GM12892 (cell line): ENCODE results near the gene KIF1C.
A peak's percentile ranks its signal among the peaks of the same experiment; 100 is the strongest.

Experiments used
- DNase-seq: peaks from one replicate; pipeline ENCODE4 v3.0.0; 2011; ENCODE audit not compliant: insufficient read length
- FAIRE-seq: peaks from 2 replicates; lab custom pipeline; 2011; peaks lifted over from hg19 to GRCh38; lab: Jason Lieb, UNC
- POLR2A ChIP-seq: IDR thresholded peaks from 2 replicates; pipeline ENCODE4 v1.6.1; 2011; ENCODE audit warnings: low read depth, low read length, control low read depth
- POLR2AphosphoS5 ChIP-seq: IDR thresholded peaks from 2 replicates; pipeline ENCODE4 v1.6.1; 2011; ENCODE audit warnings: low read depth, low read length, control low read depth
- TAF1 ChIP-seq: IDR thresholded peaks from 2 replicates; pipeline ENCODE4 v1.6.1; 2011; ENCODE audit warnings: low read depth, mild to moderate bottlenecking, control low read depth, low read length, borderline replicate concordance

KIF1C gene

GRCh38 chr17:4958102-4958501 lies 39.6 kb upstream of the KIF1C start:
- FAIRE-seq, result no peak
- TF ChIP-seq POLR2AphosphoS5 (no peak), POLR2A (no peak), TAF1 (no peak)
- DNase-seq, result no peak

- DNase-seq, result no peak
- FAIRE-seq, result no peak
- TF ChIP-seq POLR2AphosphoS5 (no peak), POLR2A (no peak), TAF1 (no peak)
Observed at GRCh38 chr17:4959261-4959965, 38.3 kb upstream of the KIF1C start.

- DNase-seq (no peak), FAIRE-seq (no peak)
- TF ChIP-seq POLR2A (no peak), POLR2AphosphoS5 (no peak), TAF1 (no peak)
Observed at GRCh38 chr17:4960279-4960922, 37.3 kb upstream of the KIF1C start.

- TF ChIP-seq TAF1, result no peak
- TF ChIP-seq POLR2AphosphoS5, result no peak
- no peak for TF ChIP-seq POLR2A
- FAIRE-seq, result no peak
- no peak for DNase-seq
Observed at GRCh38 chr17:4965311-4965986, 32.3 kb upstream of the KIF1C start.

- FAIRE-seq (no peak), DNase-seq (peak; percentile 97)
- TF ChIP-seq POLR2A (no peak), POLR2AphosphoS5 (no peak; the same call in 1 of the 2 replicates), TAF1 (no peak)
Observed at GRCh38 chr17:4966844-4967538, 30.8 kb upstream of the KIF1C start.

GRCh38 chr17:4967539-4968485 lies 29.9 kb upstream of the KIF1C start, which contains the start of gene SPAG7:
Gene SPAG7, minus strand, starts transcription at chr17:4967817. Its CDS starts 13 bp downstream, at chr17:4967804.
- TF ChIP-seq POLR2A, result peak; percentile 82
- TF ChIP-seq TAF1, result peak; percentile 92
- no peak for TF ChIP-seq POLR2AphosphoS5
- FAIRE-seq, result peak; percentile 99
- DNase-seq, result peak; percentile 97

- no peak for FAIRE-seq
- TF ChIP-seq POLR2A (no peak), TAF1 (no peak), POLR2AphosphoS5 (no peak)
- DNase-seq, result no peak
Observed at GRCh38 chr17:4968486-4969046, 29.2 kb upstream of the KIF1C start.

GRCh38 chr17:4969047-4969550 lies 28.7 kb upstream of the KIF1C start:
- FAIRE-seq, result no peak
- TF ChIP-seq POLR2A (no peak), POLR2AphosphoS5 (no peak), TAF1 (no peak)
- DNase-seq, result no peak

GRCh38 chr17:4969551-4970173 lies 28.1 kb upstream of the KIF1C start:
- DNase-seq (no peak), FAIRE-seq (no peak)
- TF ChIP-seq TAF1, result no peak
- TF ChIP-seq POLR2AphosphoS5, result no peak
- TF ChIP-seq POLR2A, result no peak
